HG02884 (cell line): ENCODE results near the gene ACAP1.

Experiments used
- ATAC-seq: cut with Tn5 transposase; IDR thresholded peaks from one replicate; pipeline ENCODE4 v1.9.1; 2021; ENCODE audit warnings: mild to moderate bottlenecking, moderate library complexity; ENCODE audit not compliant: unreplicated experiment

ACAP1 gene, protein sequence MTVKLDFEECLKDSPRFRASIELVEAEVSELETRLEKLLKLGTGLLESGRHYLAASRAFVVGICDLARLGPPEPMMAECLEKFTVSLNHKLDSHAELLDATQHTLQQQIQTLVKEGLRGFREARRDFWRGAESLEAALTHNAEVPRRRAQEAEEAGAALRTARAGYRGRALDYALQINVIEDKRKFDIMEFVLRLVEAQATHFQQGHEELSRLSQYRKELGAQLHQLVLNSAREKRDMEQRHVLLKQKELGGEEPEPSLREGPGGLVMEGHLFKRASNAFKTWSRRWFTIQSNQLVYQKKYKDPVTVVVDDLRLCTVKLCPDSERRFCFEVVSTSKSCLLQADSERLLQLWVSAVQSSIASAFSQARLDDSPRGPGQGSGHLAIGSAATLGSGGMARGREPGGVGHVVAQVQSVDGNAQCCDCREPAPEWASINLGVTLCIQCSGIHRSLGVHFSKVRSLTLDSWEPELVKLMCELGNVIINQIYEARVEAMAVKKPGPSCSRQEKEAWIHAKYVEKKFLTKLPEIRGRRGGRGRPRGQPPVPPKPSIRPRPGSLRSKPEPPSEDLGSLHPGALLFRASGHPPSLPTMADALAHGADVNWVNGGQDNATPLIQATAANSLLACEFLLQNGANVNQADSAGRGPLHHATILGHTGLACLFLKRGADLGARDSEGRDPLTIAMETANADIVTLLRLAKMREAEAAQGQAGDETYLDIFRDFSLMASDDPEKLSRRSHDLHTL

DNA sequence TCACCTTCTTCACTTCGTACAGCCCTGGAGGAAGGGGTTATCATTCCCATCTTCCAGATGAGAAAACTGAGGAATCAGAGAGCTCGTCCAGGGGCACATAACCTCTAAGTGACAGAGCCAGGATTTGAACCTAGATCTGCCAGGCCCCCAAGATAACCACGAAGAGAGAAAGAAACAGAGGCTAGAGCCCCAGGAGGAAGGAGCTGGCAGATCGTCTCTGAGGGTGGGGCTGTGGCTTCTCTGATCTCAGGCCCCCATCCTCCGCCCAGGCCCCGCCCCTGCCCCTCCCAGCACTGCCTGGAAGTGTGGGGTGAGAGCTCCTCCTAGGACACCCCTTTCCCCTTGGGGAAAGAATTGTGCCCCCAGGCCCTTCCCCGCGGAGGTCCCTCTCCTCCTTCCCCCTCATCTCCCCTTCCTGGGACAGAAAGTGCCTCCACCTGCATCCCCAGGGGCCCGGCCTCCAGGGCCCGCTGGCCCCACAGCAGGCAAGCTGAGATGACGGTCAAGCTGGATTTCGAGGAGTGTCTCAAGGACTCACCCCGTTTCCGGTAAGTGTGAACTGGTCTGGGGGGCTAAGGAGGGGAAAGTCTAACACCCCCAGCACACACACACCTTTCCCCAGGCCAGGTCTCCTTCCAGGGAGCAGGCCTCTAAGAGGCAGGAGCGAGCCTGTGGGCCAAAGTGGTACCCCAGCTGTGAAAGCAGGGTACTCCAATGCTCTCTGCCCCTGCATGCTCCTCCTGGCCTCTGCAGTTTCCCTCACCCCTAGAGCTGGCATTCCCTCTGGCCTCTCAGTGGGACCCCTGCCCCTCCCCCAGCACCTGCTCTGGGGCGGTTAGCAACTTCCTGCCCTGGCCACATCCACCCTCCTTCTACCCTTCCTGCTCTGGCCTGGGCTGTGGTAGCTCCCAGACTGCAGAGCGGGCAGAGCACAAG lies at the start of gene ACAP1:
Gene ACAP1, plus strand, starts transcription at position 290 of the 936 bp plus-strand sequence. Its CDS starts 206 bp downstream, at position 496.
- no peak for ATAC-seq

DNA sequence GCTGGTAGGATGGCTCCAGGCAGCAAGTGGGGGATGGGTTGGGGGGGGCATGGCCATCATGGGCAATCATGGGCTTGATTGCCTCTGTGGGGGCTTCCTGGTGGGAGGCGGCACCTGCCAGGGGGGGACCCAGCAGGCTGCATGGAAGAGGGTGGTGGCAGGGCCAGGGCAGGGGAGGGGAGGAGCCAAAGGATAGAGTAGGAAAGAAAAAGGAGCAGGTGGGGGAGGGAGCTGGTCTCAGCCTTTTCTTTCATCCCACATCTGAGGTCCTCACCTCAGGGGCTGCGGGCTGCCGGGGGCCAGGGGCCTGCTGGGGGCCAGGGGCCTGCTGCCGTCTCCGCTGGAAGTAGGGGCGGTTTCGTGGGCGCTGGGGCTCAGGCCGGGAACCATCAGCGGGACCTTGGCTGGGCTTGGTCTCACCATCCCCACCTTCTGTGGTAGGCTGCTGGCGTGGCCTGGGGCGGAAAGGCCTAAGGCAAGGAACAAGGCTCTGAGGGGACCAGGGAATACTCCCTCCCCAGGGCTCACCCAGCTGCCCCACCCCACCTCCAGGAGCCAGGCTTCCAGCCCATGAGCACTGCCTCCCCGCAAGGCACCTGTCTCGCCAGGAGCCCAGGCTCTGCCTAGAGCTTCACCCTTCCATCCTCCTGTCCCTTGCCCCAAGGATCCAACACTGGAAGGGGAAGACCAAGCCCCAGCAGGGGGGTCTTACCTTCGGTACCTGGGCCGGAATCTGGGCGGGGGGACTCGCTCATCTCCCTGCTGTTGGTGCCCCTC lies 46.9 kb upstream of the ACAP1 start:
- ATAC-seq = no peak

DNA sequence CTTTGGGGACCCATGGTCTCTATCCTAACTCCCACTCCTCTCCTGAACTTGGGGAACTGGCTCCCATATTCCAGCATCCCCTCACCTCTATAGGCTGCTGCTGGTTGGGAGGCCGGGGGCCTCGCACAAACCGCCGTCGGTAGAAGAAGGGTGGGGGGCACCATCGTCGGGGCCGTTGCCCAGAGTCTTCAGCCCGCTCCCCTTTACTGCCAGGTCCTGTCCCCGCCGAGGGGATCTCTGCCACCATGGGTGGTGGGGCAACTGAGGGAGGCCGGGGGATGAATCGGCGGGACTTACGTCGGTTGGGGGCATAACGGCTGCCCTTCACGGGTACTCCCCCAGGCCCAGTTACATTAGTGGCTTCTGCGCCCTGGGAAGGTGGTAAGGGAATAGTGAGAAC lies 46.2 kb upstream of the ACAP1 start:
- no peak for ATAC-seq

DNA sequence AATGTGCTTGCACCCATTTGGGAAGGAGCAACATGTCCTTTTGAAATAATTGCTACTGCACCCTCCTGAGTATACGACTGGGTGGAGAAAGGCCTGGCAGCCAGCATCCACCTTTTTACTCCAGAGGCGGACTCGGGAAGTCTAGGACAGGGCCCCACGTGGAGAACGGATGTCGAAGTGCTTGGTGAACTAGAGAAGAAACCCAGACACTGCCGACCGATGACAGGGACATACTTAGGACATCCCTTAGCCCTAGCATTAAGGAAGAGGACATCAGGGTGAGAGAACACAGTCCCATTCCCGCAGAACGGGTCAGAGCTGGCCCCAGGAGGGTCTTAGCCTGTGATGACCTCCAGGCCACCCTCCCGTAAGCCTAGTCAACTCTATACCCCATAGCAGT lies 45.6 kb upstream of the ACAP1 start:
- no peak for ATAC-seq

DNA sequence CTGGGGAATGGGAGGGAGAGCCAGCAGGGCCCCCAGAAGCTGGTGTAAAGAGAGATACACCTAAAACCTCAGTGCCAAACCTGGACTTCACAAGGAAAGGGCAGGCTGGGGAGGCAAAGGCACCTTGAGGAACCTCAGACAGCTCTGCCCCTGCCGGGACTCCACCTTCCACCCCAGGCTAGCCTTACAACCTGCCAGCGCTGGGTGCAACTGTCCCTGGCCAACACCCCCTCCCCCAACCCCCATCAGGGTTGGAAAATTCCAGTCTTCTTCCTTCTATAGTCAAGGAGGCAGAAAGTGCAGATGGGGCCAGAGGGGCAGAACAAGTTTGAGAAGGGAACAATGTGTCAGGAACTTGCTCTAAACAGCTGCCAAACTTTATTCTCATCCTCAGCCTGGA lies 44.1 kb upstream of the ACAP1 start:
- ATAC-seq = no peak

DNA sequence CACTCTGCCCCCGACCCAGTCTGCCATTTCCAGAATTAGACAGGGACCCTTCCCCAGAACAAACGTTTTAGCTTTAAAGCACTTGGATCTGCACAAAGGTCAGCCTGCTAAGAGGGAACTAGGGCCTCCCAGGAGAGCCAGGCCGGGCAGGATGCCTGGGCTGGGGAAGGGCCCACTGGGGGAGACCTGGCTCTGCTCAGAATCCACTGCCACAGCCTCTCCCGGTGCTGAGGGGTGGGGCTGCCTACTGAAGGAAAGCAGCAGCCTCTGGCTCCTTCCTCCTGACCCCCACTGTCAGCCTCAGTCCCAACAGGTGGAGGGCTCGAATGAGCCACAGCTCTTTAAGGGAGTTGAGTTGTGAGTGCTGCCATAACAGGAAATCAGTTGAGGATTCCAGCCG lies 43.6 kb upstream of the ACAP1 start:
- ATAC-seq = no peak

DNA sequence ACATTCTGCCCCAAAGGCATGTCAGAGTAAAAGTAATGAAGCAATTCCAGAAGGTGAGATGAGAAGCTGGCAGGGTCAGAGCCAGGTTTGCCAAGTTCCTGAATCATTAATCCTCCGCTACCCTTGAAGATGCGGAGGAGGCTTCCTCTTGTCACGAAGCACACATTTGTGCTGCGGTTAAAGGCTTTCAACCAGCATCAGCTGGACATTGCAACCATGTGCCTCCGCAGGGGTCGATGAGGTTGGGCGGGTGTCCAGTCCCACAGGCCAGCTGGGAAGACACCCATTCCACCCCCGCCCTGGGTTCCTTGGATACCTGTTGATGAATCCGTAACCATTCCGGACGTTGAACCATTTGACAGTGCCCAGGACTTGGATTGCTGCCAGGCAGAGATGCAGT lies 43.2 kb upstream of the ACAP1 start:
- ATAC-seq = no peak

DNA sequence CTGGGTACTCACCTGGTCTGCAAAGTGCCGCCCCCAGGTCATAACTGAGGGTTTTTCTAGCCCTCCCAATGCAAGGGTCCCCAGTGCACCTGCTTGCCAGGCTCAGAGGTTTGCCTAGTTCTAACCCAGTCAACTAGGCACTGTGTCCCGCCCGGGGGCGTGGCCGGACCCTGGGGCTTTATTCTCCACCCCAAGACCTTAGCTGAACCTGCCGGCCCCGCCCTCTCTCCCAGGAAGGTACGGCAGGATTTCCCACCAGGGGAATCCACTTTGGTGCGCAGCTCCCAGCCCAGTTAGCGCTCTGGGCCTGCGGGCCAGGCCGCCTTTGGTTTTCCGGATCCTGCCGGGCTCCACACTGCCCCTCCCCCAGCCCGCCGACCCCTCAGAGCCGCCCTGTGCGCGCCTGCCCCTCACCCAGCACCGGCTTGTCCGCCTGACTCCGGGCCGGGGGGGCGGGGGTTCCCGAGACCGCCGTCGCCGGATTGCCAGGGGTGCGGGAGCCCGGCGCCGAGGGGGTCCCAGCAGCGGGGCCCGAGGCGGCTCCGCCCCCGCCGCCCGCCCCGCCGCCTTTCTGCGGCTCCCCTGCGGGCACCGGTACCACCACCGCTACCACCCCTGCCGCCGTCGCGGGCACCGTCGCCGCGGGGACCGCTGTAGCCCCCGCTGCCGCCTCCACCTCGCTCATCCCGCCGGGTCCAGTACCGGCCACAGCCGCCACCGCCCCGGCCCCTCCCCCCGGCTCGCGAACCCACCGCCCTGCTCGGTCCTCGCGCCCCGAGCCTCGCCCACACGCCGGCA lies 42.3 kb upstream of the ACAP1 start:
- ATAC-seq = no peak

DNA sequence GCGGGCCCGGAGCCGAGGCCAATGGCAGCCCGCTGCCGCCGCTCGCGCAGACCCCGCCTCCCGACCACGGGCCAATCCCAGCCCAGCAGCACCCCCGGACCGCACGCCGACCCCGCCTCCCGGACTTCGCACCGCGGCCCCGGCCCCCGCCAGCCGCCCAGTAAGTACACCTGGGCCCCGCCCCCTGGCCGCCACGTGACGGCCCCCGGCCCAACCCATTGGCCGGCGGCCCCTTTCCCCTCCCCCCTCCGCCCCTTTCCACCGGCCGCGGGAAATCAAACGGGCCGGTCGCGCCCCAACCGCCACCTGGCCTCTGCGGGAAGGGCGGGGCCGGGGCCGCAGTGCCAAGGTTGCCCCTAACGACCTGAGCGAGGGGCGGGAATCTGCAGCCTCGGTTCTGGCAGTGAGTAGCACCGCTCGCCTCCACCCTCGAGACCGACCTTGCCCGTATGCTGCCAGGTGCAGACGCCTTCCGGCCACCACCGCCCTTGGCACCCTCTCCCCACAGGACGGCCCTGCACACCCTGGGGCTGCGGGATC lies 41.6 kb upstream of the ACAP1 start, which contains the start of gene YBX2:
Gene YBX2, minus strand, starts transcription at position 26 of the 540 bp plus-strand sequence. CDS start 139 bp downstream, outside the sequence.
- ATAC-seq = no peak

DNA sequence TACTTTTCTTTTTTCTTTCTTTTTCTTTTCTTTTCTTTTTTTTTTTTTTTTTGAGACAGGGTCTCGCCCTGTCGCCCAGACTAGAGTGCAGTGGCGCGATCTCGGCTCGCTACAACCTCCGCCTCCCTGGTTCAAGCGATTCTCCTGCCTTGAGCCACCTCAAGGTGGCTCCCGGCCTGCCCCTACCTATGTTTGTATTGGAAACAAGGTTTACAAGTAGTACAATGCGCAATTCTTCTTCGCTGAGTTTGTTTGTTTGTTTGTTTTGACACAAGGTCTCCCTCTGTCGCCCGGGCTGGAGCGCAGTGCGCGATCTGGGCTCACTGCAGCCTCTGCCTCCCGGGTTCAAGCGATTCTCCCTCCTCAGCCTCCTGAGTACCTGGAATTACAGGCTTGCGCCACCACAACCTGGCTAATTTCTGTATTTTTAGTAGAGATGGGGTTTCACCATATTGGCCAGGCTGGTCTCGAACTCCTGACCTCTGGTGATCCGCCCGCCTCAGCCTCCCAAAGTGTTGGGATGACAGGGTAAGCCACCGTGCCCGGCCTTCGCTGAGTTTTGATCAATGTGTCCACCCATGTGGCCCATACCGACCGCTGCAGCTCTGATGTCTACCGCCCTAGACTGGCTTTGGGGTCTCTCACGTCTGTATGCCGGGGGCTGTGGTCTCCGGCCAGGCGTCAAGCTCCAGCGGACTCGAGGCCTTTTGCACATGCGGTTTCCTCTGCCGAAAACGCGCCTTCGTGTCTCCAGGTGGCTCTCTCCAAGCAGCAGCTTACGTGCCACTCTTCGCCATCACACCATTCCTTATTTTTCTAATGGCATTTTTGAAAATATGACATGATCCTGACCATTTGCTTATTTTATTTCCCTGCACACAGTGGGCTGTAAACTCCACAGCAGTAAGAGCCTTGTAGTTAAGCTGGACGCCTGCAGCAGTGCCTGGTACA lies 40.8 kb upstream of the ACAP1 start:
- no peak for ATAC-seq

DNA sequence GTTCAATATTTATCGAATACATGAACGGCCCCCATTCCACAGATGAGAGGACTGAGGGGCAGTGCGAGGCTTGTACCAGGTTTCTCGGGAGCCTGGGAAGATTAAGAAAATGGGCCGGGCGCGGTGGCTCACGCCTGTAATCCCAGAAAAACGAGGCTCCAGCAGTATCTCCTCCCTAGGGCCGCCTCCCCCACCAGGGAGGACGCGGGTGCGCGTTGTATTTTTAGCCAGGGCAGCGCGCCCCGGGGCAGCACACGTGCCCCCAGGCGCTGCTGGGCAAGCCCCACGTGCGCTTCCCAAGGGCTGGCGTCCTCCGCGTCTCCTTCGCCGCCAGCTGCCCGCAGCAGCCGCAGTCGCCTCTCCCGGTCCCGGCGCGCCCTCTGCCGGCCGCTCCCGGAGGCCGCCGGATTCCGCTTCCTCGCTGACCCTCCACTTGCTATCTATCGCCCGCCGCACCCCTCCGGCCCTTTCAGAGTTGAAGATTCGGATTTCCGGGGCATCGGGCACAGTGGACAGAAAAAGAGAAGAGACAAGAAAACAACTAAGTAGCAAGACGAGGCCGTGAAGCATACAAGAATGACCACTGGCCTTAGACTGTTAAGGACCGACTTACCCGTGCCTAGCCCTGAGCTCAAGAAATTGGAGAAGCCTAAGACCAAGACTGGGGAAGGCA lies 40.0 kb upstream of the ACAP1 start:
- no peak for ATAC-seq

DNA sequence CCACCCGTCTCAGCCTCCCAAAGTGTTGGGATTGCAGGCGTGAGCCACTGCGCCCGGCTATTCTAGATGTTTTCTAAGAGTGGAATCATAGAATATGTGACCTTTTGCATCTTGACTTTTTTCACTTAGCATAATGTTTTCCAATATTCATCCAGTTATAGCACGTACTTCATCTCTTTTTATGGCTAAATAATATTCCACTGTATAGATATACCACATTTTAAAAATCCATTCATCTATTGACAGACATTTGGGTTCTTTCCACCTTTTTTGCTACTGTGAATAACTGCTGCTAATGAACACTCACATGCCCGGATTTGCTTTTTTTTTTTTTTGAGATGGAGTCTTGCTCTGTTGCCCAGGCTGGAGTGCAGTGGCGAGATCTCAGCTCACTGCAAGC lies 32.1 kb upstream of the ACAP1 start:
- ATAC-seq = no peak

DNA sequence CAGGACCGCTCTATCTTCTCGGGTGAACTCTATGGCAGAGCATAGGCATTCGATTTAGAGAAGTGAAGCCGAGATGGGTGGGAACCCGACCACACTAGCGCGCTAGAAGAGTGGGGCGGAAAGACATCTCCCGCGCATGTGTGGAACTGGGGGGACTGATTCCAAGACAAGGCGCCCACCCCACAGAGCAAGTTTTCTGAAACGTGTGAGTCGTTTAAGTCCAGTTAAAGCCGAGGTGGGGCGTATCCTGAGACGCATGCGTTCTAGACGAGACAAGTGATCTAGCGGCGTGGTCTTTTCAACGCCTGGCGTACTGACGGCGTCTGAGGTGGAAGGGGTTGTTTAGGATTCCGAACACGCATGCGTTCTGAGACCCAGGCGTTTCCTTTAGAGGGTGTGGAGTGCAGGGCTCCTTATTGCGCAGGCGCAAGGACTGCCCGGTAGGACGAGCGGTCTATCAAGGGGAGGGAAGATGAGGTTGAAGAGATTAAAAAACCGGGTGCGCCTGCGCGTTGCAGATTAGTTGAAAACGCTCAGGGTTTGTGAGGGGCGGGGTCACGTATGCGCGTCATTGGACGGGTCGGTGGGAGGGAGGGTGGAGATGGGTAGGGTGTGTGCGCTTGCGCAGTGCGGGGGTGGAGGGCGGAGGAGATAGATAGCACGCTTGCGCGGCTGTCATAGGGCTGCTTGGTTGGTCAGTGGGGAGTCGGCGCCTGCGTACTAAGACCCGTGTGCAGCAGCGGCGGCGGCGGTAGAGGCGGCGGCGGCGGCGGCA lies 29.2 kb upstream of the ACAP1 start, which contains the start of gene EIF5A:
Gene EIF5A, plus strand, starts transcription at position 718 of the 775 bp plus-strand sequence. CDS start 2,008 bp downstream, outside the sequence.
- ATAC-seq = peak; percentile 61

DNA sequence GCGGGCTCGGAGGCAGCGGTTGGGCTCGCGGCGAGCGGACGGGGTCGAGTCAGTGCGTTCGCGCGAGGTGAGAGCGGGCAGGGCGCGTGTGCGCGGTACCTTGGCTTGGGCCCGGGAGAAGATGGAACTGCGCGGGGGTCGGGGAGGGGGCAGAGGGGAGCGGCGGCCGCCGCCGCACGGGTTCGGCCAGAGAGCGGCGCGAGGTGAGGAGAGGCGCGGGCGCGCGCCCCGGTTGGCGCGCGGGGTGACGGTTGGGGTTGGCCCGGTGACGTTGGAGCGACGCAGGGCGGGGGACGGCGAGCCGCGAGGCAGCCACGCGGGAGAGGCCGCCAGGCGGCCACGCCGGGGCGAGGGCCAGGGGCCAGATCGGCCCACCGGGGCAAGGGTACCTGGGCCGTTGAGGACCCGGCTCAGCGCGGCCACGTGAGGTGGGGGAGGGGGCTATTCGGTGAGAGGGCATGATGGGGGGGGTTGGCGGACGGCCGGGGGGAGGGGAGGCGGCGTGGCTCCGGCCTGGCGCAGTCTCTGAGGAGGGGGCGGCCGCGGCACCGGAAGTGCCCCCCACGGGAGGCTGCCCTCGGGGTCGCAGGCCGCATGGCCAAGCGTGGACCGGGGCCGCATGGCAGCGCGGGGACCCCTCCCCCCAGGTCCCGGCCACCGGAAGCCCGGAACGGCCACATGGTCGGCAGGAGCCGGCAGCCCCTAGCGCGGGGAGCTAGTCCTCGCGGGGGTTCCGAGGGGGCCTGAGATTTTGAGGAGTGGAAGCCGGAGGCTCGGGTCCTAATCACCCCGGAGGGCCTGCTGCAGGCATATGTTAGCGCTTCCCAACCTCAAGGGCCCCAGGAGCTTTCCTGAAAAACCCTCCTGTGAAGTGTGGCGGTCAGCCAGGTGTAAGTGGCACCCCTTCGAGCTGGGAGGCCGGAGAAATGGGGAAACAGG lies 28.4 kb upstream of the ACAP1 start:
- no peak for ATAC-seq

DNA sequence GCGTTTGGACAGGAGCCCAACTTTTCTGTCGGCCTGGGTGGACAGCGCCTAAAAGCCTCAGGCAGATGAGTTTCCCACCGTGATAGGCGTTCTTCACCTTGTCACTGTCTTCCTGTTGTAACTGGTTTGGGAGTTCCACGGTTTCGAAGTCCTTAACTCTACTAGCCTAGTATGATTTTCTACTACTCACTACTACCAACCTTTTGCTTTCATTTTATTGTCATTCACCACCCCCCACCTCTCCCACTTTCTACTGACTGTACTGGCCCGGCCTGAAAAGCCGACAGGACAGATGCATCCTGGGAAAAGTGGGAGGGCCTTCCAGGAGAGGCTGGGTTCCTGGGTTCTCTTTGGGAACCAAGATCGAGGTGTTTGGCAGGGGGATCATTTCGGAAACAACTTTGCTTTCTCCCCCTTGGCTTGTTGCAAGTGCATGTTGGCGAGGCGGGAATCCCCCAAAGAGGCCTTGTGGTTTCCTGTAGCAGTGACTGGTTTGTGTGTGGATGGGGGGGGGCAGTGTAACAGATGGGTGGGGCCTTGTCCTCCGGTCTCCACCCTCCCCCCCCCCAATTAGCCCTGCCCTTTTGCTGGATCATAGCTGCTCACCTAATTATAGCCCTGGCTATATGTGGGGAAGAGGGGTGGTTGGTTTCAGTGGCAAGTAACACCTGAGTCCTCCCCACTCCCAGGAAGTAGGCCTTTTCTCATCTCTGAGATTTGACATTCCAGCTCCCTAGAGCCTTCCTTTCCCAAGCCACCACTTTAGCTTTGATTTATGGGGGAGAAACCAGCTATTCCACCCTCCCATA lies 27.5 kb upstream of the ACAP1 start:
- no peak for ATAC-seq
